AG04450 (cell line): ENCODE results near the gene TRIM66. TPM values are rescaled to one million over a fixed set of nuclear protein-coding genes. Genes with fewer than 3 reads are reported as not detected.
A peak's percentile ranks its signal among the peaks of the same experiment; 100 is the strongest.

Experiments used
- CTCF ChIA-PET: fragments of 300-600, 350-600 bp; formaldehyde crosslinking; extraction: SDS; loops from one replicate; lab custom pipeline; 2022; ENCODE audit warnings: antibody characterized with exemption, inconsistent platforms; lab: Charles Lee
- POLR2A ChIA-PET: fragments of 350-600 bp; formaldehyde crosslinking; extraction: SDS; loops from one replicate; lab custom pipeline; 2021; ENCODE audit warnings: antibody characterized with exemption, inconsistent platforms; lab: Yijun Ruan, JAX
- DNase-seq: peaks from one replicate; pipeline ENCODE4 v3.0.0-alpha.2; 2011; ENCODE audit warnings: low read depth, low spot score
- H3K27ac ChIP-seq: one replicate; pipeline ENCODE4 v1.5.1; 2012; ENCODE audit warnings: low read depth, low read length, control low read depth
- H3K27me3 ChIP-seq: one replicate; pipeline ENCODE4 v1.6.0; 2012; ENCODE audit warnings: low read length; ENCODE audit not compliant: control insufficient read depth, insufficient read depth
- H3K4me3 ChIP-seq: 2 replicates; pipeline ENCODE4 v1.5.1; 2011; ENCODE audit warnings: mild to moderate bottlenecking, low read depth, low read length, control low read depth
- H3K9me3 ChIP-seq: 2 replicates; pipeline ENCODE4 v1.5.1; 2012; ENCODE audit warnings: low read length; ENCODE audit not compliant: control insufficient read depth, insufficient read depth
- CTCF ChIP-seq: IDR thresholded peaks from 2 replicates; pipeline ENCODE4 v1.5.1; 2011; ENCODE audit warnings: low read depth, low read length, control low read depth, inconsistent platforms
- polyA plus RNA-seq: library from polyadenylated mRNA; depleted of rRNA; stranded (reverse); fragments of >200 nt; gene quantifications from 2 replicates; pipeline ENCODE4 v1.2.3, GENCODE V29; 2011

The TRIM66 gene
- polyA plus RNA-seq, 1 experiment, result 6.3 TPM

- Histone ChIP-seq H3K27ac (no peak overlapping the region), H3K27me3 (no peaks in the 10 kb centered on the region), H3K4me3 (no peak overlapping the region), H3K9me3 (no peaks in the 10 kb centered on the region)
- CTCF ChIA-PET, result interaction anchor here (1.3 kb wide), 1 partner anchor 347 kb away, joined by 3 read pairs; no protein-coding TSS in a partner anchor
- POLR2A ChIA-PET, result no interaction called here
- TF ChIP-seq CTCF, result no peak
- no peak for DNase-seq
These were observed 69.9 kb downstream of the TRIM66 start for GRCh38 chr11:8612522-8612921.

GRCh38 chr11:8610532-8611116 lies 71.8 kb downstream of the TRIM66 start:
- H3K9me3 ChIP-seq, result no peaks in the 10 kb centered on the region
- H3K4me3 ChIP-seq, result no peak overlapping the region
- ChIA-PET CTCF (interaction anchor here (0.6 kb wide), 1 partner anchor 229 kb away, joined by 3 read pairs; no protein-coding TSS in a partner anchor), POLR2A (no interaction called here)
- DNase-seq, result no peak
- no peaks in the 10 kb centered on the region for H3K27me3 ChIP-seq
- H3K27ac ChIP-seq, result no peak overlapping the region
- TF ChIP-seq CTCF, result no peak

GRCh38 chr11:8608652-8609051 lies 73.8 kb downstream of the TRIM66 start:
- no peaks in the 10 kb centered on the region for H3K27me3 ChIP-seq
- DNase-seq, result no peak
- POLR2A ChIA-PET, result no interaction called here
- H3K9me3 ChIP-seq, result no peaks in the 10 kb centered on the region
- no peak overlapping the region for H3K4me3 ChIP-seq
- CTCF ChIA-PET, result interaction anchor here (0.6 to 1.4 kb wide), 2 partner anchors 9 to 110 kb away, joined by 3 read pairs; no protein-coding TSS in a partner anchor
- TF ChIP-seq CTCF, result no peak
- H3K27ac ChIP-seq, result no peak overlapping the region

- H3K27ac ChIP-seq, result no peak overlapping the region
- CTCF ChIA-PET, result no interaction called here
- POLR2A ChIA-PET, result no interaction called here
- DNase-seq, result no peak
- TF ChIP-seq CTCF, result no peak
- no peaks in the 10 kb centered on the region for H3K9me3 ChIP-seq
- H3K27me3 ChIP-seq, result no peaks in the 10 kb centered on the region
- no peak overlapping the region for H3K4me3 ChIP-seq
These were observed 76.4 kb downstream of the TRIM66 start for GRCh38 chr11:8605971-8606563.

- no peaks in the 10 kb centered on the region for H3K9me3 ChIP-seq
- TF ChIP-seq CTCF, result peak; percentile 67
- ChIA-PET POLR2A (interaction anchor here (0.7 to 1.4 kb wide), 5 partner anchors 10 to 84 kb away, joined by 3 to 10 read pairs (median 5); partner anchors contain the start of genes RPL27A, STK33 and TRIM66), CTCF (no interaction called here)
- no peaks in the 10 kb centered on the region for H3K27me3 ChIP-seq
- H3K27ac ChIP-seq, result peak overlapping the region; percentile 85
- DNase-seq, result peak; percentile 100
- H3K4me3 ChIP-seq, result no peak overlapping the region
These were observed 78.3 kb downstream of the TRIM66 start for GRCh38 chr11:8604078-8604723.
